ENCODE results near the gene APC.

APC gene

GRCh38 chr5:112737463-112738190 is at the start of gene APC:
Gene APC (plus strand): TSS chr5:112737885. CDS start chr5:112754891, 17,006 bp downstream.
- DNase-seq (ENCODE audit: low spot score): peak; percentile 85

- DNase-seq (ENCODE audit: low spot score): no peak
Measured at GRCh38 chr5:112689155-112689909, 48.4 kb upstream of the APC start.

- no peak for DNase-seq (ENCODE audit: low spot score)
Measured at GRCh38 chr5:112690605-112691338, 46.9 kb upstream of the APC start.

- no peak for DNase-seq (ENCODE audit: low spot score)
Measured at GRCh38 chr5:112691339-112691680, 46.4 kb upstream of the APC start.

GRCh38 chr5:112691758-112692157 is 45.9 kb upstream of the APC start:
- no peak for DNase-seq (ENCODE audit: low spot score)

GRCh38 chr5:112692472-112692871 is 45.2 kb upstream of the APC start:
- DNase-seq (ENCODE audit: low spot score): no peak

- no peak for DNase-seq (ENCODE audit: low spot score)
Measured at GRCh38 chr5:112693301-112693700, 44.4 kb upstream of the APC start.

- no peak for DNase-seq (ENCODE audit: low spot score)
Measured at GRCh38 chr5:112694853-112695709, 42.6 kb upstream of the APC start.

GRCh38 chr5:112696786-112697185 is 40.9 kb upstream of the APC start:
- no peak for DNase-seq (ENCODE audit: low spot score)

GRCh38 chr5:112697322-112697721 is 40.4 kb upstream of the APC start:
- DNase-seq (ENCODE audit: low spot score): no peak

- DNase-seq (ENCODE audit: low spot score): no peak
Measured at GRCh38 chr5:112697833-112698232, 39.9 kb upstream of the APC start.

- no peak for DNase-seq (ENCODE audit: low spot score)
Measured at GRCh38 chr5:112703866-112704820, 33.5 kb upstream of the APC start.

GRCh38 chr5:112706446-112707016 is 31.2 kb upstream of the APC start:
- DNase-seq (ENCODE audit: low spot score): no peak

- peak; percentile 98 for DNase-seq (ENCODE audit: low spot score)
Measured at GRCh38 chr5:112707187-112708102, 30.2 kb upstream of the APC start.

- peak; percentile 12 for DNase-seq (ENCODE audit: low spot score)
Measured at GRCh38 chr5:112708103-112708622, 29.5 kb upstream of the APC start.

GRCh38 chr5:112709416-112709815 is 28.3 kb upstream of the APC start:
- no peak for DNase-seq (ENCODE audit: low spot score)

GRCh38 chr5:112710896-112711295 is 26.8 kb upstream of the APC start:
- no peak for DNase-seq (ENCODE audit: low spot score)

- no peak for DNase-seq (ENCODE audit: low spot score)
Measured at GRCh38 chr5:112711436-112711835, 26.2 kb upstream of the APC start.

GRCh38 chr5:112713206-112713605 is 24.5 kb upstream of the APC start:
- DNase-seq (ENCODE audit: low spot score): no peak
